Measurements from ENCODE around the gene ANKFY1. TPM values are rescaled to one million over a fixed set of nuclear protein-coding genes. Genes with fewer than 3 reads are reported as not detected.

Gene ANKFY1
- total RNA-seq, 1 experiment from 2014 or later, result 46.8 TPM

DNA sequence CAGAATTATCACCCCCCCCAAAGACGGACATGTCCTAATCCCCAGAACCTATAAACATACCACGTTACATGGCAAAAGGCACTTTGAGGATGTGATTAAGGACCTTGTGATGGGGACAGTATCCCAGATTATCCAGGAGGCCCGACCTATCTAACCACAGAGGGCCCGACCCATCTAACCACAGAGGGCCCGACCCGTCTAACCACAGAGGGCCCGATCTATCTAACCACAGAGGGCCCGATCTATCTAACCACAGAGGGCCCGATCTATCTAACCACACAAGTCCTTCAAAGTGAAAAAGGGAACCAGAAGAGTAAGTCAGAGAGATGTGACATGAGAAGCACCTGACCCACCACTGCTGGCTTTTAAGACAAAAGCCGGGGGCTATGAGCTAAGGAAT lies 56.8 kb downstream of the ANKFY1 start:
- H3K9me3 Mint-ChIP-seq, result no peaks in the 10 kb centered on the region
- H3K4me1 Mint-ChIP-seq, result no peaks in the 10 kb centered on the region
- DNase-seq (ENCODE audit: low spot score) (no peak), ATAC-seq (no peak)
- TF ChIP-seq SMAD4 (CRISPR knock-in tag; IDR thresholded peaks at IDR 0.05), result no peak
- TF ChIP-seq, protein P1, sequence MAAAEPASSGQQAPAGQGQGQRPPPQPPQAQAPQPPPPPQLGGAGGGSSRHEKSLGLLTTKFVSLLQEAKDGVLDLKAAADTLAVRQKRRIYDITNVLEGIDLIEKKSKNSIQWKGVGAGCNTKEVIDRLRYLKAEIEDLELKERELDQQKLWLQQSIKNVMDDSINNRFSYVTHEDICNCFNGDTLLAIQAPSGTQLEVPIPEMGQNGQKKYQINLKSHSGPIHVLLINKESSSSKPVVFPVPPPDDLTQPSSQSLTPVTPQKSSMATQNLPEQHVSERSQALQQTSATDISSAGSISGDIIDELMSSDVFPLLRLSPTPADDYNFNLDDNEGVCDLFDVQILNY (CRISPR knock-in tag; IDR thresholded peaks at IDR 0.05), result no peak
- no peak for TF ChIP-seq ZNF138 (CRISPR knock-in tag; conservative IDR thresholded peaks at IDR 0.05)
- TF ChIP-seq FOXK1 (CRISPR knock-in tag; IDR thresholded peaks at IDR 0.05), result no peak
- no peak for TF ChIP-seq SOX15 (CRISPR knock-in tag; IDR thresholded peaks at IDR 0.05)
- TF ChIP-seq, protein P2, sequence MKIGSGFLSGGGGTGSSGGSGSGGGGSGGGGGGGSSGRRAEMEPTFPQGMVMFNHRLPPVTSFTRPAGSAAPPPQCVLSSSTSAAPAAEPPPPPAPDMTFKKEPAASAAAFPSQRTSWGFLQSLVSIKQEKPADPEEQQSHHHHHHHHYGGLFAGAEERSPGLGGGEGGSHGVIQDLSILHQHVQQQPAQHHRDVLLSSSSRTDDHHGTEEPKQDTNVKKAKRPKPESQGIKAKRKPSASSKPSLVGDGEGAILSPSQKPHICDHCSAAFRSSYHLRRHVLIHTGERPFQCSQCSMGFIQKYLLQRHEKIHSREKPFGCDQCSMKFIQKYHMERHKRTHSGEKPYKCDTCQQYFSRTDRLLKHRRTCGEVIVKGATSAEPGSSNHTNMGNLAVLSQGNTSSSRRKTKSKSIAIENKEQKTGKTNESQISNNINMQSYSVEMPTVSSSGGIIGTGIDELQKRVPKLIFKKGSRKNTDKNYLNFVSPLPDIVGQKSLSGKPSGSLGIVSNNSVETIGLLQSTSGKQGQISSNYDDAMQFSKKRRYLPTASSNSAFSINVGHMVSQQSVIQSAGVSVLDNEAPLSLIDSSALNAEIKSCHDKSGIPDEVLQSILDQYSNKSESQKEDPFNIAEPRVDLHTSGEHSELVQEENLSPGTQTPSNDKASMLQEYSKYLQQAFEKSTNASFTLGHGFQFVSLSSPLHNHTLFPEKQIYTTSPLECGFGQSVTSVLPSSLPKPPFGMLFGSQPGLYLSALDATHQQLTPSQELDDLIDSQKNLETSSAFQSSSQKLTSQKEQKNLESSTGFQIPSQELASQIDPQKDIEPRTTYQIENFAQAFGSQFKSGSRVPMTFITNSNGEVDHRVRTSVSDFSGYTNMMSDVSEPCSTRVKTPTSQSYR (CRISPR knock-in tag; IDR thresholded peaks at IDR 0.05), result no peak
- no peak for TF ChIP-seq SMAD3 (CRISPR knock-in tag; IDR thresholded peaks at IDR 0.05; ENCODE audit: borderline replicate concordance)
- no peak for TF ChIP-seq NR1H2 (CRISPR knock-in tag; IDR thresholded peaks at IDR 0.05)
- no peaks in the 10 kb centered on the region for H3K27me3 Mint-ChIP-seq (ENCODE audit: low read depth)
- H3K4me3 Mint-ChIP-seq, result no peak overlapping the region
- ChIA-PET CTCF (no interaction called here), POLR2A (no interaction called here)
- no peak overlapping the region for H3K27ac Mint-ChIP-seq
- peaks cover 57% of the 10 kb centered on the region for H3K36me3 Mint-ChIP-seq

DNA sequence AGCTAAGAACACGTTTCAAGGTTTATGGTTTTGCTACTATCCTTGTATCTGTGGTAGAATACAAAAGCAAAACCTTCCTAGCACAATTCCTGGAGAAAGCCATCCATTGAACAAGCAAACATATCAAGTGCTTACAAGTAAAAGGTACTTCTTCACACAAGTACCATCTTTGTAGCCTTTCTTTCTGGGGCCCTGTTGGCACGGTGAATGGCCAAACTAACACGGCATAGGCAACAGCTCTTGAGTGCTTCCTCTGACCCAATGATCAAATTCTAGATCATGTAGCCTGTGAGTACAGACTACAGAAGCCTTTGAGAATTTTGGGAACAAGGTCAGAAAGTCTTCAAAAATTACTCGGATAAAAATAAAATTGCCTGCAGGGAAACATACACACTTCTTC lies 57.9 kb downstream of the ANKFY1 start:
- DNase-seq (ENCODE audit: low spot score), result no peak
- H3K4me3 Mint-ChIP-seq, result no peak overlapping the region
- CTCF ChIA-PET, result interaction anchor here (1.2 kb wide), 1 partner anchor 53 kb away, joined by 4 read pairs; no protein-coding TSS in a partner anchor

DNA sequence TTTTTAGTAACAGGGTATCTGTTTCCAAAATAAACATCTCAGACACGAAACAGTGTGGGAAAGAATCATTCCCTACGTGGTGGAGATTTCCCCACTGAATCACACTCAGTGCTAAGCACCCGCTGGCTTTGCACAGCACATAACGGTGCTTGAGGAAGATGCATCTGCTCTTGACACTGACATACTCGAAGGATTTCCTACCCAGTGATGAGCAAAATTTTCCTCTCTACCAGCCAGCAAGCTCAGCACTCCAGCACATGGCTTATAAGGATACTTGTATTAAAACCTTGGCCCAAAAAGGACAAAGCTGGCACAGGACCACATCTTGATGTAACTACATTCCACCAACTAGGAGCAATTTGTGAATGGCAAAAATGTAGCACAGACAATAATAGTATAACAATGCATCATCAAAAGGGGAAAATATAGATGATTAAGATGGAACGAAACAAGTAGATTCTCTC lies 59.0 kb downstream of the ANKFY1 start:
- no peak overlapping the region for H3K4me3 Mint-ChIP-seq
- TF ChIP-seq, protein P3, sequence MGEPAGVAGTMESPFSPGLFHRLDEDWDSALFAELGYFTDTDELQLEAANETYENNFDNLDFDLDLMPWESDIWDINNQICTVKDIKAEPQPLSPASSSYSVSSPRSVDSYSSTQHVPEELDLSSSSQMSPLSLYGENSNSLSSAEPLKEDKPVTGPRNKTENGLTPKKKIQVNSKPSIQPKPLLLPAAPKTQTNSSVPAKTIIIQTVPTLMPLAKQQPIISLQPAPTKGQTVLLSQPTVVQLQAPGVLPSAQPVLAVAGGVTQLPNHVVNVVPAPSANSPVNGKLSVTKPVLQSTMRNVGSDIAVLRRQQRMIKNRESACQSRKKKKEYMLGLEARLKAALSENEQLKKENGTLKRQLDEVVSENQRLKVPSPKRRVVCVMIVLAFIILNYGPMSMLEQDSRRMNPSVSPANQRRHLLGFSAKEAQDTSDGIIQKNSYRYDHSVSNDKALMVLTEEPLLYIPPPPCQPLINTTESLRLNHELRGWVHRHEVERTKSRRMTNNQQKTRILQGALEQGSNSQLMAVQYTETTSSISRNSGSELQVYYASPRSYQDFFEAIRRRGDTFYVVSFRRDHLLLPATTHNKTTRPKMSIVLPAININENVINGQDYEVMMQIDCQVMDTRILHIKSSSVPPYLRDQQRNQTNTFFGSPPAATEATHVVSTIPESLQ (CRISPR knock-in tag; IDR thresholded peaks at IDR 0.05), result no peak
- TF ChIP-seq, protein P4, sequence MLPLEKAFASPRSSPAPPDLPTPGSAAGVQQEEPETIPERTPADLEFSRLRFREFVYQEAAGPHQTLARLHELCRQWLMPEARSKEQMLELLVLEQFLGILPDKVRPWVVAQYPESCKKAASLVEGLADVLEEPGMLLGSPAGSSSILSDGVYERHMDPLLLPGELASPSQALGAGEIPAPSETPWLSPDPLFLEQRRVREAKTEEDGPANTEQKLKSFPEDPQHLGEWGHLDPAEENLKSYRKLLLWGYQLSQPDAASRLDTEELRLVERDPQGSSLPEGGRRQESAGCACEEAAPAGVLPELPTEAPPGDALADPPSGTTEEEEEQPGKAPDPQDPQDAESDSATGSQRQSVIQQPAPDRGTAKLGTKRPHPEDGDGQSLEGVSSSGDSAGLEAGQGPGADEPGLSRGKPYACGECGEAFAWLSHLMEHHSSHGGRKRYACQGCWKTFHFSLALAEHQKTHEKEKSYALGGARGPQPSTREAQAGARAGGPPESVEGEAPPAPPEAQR (CRISPR knock-in tag; IDR thresholded peaks at IDR 0.05), result no peak
- TF ChIP-seq FOXK1 (CRISPR knock-in tag; IDR thresholded peaks at IDR 0.05) (no peak), SMAD3 (CRISPR knock-in tag; IDR thresholded peaks at IDR 0.05; ENCODE audit: borderline replicate concordance) (no peak), JAZF1 (CRISPR knock-in tag; IDR thresholded peaks at IDR 0.05) (no peak), SP1 (CRISPR knock-in tag; conservative IDR thresholded peaks at IDR 0.05) (no peak)
- TF ChIP-seq, protein P5, sequence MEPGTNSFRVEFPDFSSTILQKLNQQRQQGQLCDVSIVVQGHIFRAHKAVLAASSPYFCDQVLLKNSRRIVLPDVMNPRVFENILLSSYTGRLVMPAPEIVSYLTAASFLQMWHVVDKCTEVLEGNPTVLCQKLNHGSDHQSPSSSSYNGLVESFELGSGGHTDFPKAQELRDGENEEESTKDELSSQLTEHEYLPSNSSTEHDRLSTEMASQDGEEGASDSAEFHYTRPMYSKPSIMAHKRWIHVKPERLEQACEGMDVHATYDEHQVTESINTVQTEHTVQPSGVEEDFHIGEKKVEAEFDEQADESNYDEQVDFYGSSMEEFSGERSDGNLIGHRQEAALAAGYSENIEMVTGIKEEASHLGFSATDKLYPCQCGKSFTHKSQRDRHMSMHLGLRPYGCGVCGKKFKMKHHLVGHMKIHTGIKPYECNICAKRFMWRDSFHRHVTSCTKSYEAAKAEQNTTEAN (CRISPR knock-in tag; IDR thresholded peaks at IDR 0.05), result no peak
- TF ChIP-seq, protein P6, sequence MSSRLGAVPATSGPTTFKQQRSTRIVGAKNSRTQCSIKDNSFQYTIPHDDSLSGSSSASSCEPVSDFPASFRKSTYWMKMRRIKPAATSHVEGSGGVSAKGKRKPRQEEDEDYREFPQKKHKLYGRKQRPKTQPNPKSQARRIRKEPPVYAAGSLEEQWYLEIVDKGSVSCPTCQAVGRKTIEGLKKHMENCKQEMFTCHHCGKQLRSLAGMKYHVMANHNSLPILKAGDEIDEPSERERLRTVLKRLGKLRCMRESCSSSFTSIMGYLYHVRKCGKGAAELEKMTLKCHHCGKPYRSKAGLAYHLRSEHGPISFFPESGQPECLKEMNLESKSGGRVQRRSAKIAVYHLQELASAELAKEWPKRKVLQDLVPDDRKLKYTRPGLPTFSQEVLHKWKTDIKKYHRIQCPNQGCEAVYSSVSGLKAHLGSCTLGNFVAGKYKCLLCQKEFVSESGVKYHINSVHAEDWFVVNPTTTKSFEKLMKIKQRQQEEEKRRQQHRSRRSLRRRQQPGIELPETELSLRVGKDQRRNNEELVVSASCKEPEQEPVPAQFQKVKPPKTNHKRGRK (CRISPR knock-in tag; IDR thresholded peaks at IDR 0.05; ENCODE audit: borderline replicate concordance), result no peak

More for the DNA sequence above, 57.9 kb downstream of the ANKFY1 start:
- no peak for ATAC-seq
- TF ChIP-seq, protein P7, sequence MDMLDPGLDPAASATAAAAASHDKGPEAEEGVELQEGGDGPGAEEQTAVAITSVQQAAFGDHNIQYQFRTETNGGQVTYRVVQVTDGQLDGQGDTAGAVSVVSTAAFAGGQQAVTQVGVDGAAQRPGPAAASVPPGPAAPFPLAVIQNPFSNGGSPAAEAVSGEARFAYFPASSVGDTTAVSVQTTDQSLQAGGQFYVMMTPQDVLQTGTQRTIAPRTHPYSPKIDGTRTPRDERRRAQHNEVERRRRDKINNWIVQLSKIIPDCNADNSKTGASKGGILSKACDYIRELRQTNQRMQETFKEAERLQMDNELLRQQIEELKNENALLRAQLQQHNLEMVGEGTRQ (CRISPR knock-in tag; IDR thresholded peaks at IDR 0.05), result no peak
- TF ChIP-seq GRHL2 (CRISPR knock-in tag; IDR thresholded peaks at IDR 0.05; ENCODE audit: insufficient replicate concordance, severe bottlenecking) (no peak), SP1 (CRISPR knock-in tag; conservative IDR thresholded peaks at IDR 0.05) (no peak), JUN (CRISPR knock-in tag; IDR thresholded peaks at IDR 0.05) (no peak), EMX1 (CRISPR knock-in tag; IDR thresholded peaks at IDR 0.05) (no peak), ZNF671 (CRISPR knock-in tag; IDR thresholded peaks at IDR 0.05) (no peak), CREM (CRISPR knock-in tag; IDR thresholded peaks at IDR 0.05) (no peak)
- TF ChIP-seq, protein P8, sequence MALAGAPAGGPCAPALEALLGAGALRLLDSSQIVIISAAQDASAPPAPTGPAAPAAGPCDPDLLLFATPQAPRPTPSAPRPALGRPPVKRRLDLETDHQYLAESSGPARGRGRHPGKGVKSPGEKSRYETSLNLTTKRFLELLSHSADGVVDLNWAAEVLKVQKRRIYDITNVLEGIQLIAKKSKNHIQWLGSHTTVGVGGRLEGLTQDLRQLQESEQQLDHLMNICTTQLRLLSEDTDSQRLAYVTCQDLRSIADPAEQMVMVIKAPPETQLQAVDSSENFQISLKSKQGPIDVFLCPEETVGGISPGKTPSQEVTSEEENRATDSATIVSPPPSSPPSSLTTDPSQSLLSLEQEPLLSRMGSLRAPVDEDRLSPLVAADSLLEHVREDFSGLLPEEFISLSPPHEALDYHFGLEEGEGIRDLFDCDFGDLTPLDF (CRISPR knock-in tag; IDR thresholded peaks at IDR 0.05), result no peak
- Mint-ChIP-seq H3K9me3 (no peaks in the 10 kb centered on the region), H3K27ac (no peak overlapping the region), H3K4me1 (no peaks in the 10 kb centered on the region), H3K27me3 (ENCODE audit: low read depth) (no peaks in the 10 kb centered on the region), H3K36me3 (peaks cover 59% of the 10 kb centered on the region)
- POLR2A ChIA-PET, result no interaction called here

More for the DNA sequence above, 59.0 kb downstream of the ANKFY1 start:
- CTCF ChIA-PET, result no interaction called here
- no peak for ATAC-seq
- no peak overlapping the region for H3K27ac Mint-ChIP-seq
- no peaks in the 10 kb centered on the region for H3K9me3 Mint-ChIP-seq
- no peak for DNase-seq (ENCODE audit: low spot score)
- H3K36me3 Mint-ChIP-seq, result peaks cover 56% of the 10 kb centered on the region
- H3K4me1 Mint-ChIP-seq, result no peaks in the 10 kb centered on the region
- H3K27me3 Mint-ChIP-seq (ENCODE audit: low read depth), result no peaks in the 10 kb centered on the region
- POLR2A ChIA-PET, result interaction anchor here (0.5 to 0.7 kb wide), 2 partner anchors 271 to 634 kb away, joined by 3 read pairs; no protein-coding TSS in a partner anchor
